GM23338 (cell line): ENCODE results near the gene SCUBE2.
"Not testable (repeated sequence)": the region's sequence is repeated elsewhere in the genome, so short reads cannot be mapped to it uniquely, and the experiment has no call there.

Source experiments
- CREB1 ChIP-seq: fragments of 250-450 bp; sonication (Bioruptor Pico); IDR thresholded peaks from 2 replicates; pipeline ENCODE4 v1.5.0; 2020; ENCODE audit warnings: low read depth, mild to moderate bottlenecking, moderate library complexity
- EZH2 ChIP-seq: fragments of 200-600 bp; sonication (generic); IDR thresholded peaks from one replicate; pipeline ENCODE4 v1.8.0; 2017; ENCODE audit warnings: antibody characterized with exemption, mild to moderate bottlenecking, low read depth; ENCODE audit not compliant: unreplicated experiment
- EZH2phosphoT487 ChIP-seq: fragments of 200-600 bp; sonication (generic); IDR thresholded peaks from one replicate; pipeline ENCODE4 v1.8.1; 2018; ENCODE audit warnings: antibody characterized with exemption; ENCODE audit not compliant: unreplicated experiment
- JUNB ChIP-seq: IDR thresholded peaks from one replicate; pipeline ENCODE4 v1.6.1; 2016; ENCODE audit warnings: antibody characterized with exemption; ENCODE audit not compliant: unreplicated experiment
- NANOG ChIP-seq: IDR thresholded peaks from 2 replicates; pipeline ENCODE4 v1.6.1; 2016; ENCODE audit warnings: antibody characterized with exemption, borderline replicate concordance
- POLR2AphosphoS5 ChIP-seq: IDR thresholded peaks from 2 replicates; pipeline ENCODE4 v1.6.1; 2016; ENCODE audit warnings: antibody characterized with exemption, low read depth
- REST ChIP-seq: IDR thresholded peaks from one replicate; pipeline ENCODE4 v1.6.1; 2018; ENCODE audit warnings: antibody characterized with exemption; ENCODE audit not compliant: unreplicated experiment
- TF ChIP-seq, protein P1 (sequence below), 2 experiments: fragments of 200-600 bp in 1 of 2; sonication (generic) in 1 of 2; conservative IDR thresholded peaks; 2 replicates each; pipeline versions ENCODE4 v1.5.1 to v1.6.1; 2016 to 2017; ENCODE audit warnings: antibody characterized with exemption in 2 of 2, low read depth in 2 of 2, mild to moderate bottlenecking in 2 of 2, moderate library complexity in 1 of 2
- TF ChIP-seq, protein P2 (sequence below): fragments of 250-450 bp; sonication (Bioruptor Pico); IDR thresholded peaks from 2 replicates; pipeline ENCODE4 v1.5.0; 2020; ENCODE audit warnings: mild to moderate bottlenecking, moderate library complexity

DNA sequence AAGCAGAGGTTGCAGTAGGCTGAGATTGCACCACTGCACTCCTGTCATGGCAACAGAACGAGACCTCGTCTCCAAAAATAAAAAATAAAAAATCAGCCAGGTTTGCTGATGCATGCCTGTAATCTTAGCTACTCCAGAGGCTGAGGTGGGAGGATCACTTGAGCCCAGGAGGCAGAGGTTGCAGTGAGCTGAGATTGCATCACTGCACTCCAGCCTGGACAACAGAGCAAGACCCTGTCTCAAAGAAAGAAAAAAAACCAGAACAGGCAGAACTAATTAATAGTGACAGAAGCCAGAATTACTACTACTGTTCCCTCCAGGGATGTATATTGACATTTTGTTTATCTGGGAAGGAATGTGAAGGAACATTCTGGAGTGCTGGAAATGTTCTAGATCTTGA lies 7.1 kb upstream of the SCUBE2 start:
- TF ChIP-seq, protein P1, sequence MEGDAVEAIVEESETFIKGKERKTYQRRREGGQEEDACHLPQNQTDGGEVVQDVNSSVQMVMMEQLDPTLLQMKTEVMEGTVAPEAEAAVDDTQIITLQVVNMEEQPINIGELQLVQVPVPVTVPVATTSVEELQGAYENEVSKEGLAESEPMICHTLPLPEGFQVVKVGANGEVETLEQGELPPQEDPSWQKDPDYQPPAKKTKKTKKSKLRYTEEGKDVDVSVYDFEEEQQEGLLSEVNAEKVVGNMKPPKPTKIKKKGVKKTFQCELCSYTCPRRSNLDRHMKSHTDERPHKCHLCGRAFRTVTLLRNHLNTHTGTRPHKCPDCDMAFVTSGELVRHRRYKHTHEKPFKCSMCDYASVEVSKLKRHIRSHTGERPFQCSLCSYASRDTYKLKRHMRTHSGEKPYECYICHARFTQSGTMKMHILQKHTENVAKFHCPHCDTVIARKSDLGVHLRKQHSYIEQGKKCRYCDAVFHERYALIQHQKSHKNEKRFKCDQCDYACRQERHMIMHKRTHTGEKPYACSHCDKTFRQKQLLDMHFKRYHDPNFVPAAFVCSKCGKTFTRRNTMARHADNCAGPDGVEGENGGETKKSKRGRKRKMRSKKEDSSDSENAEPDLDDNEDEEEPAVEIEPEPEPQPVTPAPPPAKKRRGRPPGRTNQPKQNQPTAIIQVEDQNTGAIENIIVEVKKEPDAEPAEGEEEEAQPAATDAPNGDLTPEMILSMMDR (conservative IDR thresholded peaks at IDR 0.05; ENCODE audit: low read depth in 2 of 2): not testable (repeated sequence)
- TF ChIP-seq EZH2; REST; EZH2phosphoT487; JUNB; POLR2AphosphoS5; CREB1 (CRISPR knock-in tag); NANOG: not testable (repeated sequence)
- TF ChIP-seq, protein P2, sequence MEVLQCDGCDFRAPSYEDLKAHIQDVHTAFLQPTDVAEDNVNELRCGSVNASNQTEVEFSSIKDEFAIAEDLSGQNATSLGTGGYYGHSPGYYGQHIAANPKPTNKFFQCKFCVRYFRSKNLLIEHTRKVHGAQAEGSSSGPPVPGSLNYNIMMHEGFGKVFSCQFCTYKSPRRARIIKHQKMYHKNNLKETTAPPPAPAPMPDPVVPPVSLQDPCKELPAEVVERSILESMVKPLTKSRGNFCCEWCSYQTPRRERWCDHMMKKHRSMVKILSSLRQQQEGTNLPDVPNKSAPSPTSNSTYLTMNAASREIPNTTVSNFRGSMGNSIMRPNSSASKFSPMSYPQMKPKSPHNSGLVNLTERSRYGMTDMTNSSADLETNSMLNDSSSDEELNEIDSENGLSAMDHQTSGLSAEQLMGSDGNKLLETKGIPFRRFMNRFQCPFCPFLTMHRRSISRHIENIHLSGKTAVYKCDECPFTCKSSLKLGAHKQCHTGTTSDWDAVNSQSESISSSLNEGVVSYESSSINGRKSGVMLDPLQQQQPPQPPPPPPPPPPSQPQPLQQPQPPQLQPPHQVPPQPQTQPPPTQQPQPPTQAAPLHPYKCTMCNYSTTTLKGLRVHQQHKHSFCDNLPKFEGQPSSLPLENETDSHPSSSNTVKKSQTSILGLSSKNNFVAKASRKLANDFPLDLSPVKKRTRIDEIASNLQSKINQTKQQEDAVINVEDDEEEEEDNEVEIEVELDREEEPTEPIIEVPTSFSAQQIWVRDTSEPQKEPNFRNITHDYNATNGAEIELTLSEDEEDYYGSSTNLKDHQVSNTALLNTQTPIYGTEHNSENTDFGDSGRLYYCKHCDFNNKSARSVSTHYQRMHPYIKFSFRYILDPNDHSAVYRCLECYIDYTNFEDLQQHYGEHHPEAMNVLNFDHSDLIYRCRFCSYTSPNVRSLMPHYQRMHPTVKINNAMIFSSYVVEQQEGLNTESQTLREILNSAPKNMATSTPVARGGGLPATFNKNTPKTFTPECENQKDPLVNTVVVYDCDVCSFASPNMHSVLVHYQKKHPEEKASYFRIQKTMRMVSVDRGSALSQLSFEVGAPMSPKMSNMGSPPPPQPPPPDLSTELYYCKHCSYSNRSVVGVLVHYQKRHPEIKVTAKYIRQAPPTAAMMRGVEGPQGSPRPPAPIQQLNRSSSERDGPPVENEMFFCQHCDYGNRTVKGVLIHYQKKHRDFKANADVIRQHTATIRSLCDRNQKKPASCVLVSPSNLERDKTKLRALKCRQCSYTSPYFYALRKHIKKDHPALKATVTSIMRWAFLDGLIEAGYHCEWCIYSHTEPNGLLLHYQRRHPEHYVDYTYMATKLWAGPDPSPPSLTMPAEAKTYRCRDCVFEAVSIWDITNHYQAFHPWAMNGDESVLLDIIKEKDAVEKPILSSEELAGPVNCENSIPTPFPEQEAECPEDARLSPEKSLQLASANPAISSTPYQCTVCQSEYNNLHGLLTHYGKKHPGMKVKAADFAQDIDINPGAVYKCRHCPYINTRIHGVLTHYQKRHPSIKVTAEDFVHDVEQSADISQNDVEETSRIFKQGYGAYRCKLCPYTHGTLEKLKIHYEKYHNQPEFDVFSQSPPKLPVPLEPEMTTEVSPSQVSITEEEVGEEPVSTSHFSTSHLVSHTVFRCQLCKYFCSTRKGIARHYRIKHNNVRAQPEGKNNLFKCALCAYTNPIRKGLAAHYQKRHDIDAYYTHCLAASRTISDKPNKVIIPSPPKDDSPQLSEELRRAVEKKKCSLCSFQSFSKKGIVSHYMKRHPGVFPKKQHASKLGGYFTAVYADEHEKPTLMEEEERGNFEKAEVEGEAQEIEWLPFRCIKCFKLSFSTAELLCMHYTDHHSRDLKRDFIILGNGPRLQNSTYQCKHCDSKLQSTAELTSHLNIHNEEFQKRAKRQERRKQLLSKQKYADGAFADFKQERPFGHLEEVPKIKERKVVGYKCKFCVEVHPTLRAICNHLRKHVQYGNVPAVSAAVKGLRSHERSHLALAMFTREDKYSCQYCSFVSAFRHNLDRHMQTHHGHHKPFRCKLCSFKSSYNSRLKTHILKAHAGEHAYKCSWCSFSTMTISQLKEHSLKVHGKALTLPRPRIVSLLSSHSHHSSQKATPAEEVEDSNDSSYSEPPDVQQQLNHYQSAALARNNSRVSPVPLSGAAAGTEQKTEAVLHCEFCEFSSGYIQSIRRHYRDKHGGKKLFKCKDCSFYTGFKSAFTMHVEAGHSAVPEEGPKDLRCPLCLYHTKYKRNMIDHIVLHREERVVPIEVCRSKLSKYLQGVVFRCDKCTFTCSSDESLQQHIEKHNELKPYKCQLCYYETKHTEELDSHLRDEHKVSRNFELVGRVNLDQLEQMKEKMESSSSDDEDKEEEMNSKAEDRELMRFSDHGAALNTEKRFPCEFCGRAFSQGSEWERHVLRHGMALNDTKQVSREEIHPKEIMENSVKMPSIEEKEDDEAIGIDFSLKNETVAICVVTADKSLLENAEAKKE (CRISPR knock-in tag): not testable (repeated sequence)
